K562 (cell line): ENCODE measurements around the gene CYP46A1. TPM values are rescaled to one million over a fixed set of nuclear protein-coding genes. Genes with fewer than 3 reads are reported as not detected.

Experiments
- ATAC-seq: fragments of 200-7000 bp; cut with Tn5 transposase; 3 replicates; pipeline ENCODE4 v1.9.1; 2020; ENCODE audit warnings: moderate library complexity
- BruUV-seq: library from RNA; stranded (reverse); fragments of 400-500 nt; replicated peaks from 2 replicates; lab custom pipeline; 2021; lab: Mats Ljungman, UMichigan
- CTCF ChIA-PET: fragments of 300-600 bp; formaldehyde crosslinking; extraction: SDS; loops from one replicate; lab custom pipeline; 2021; ENCODE audit warnings: low intra/inter-chr PET ratio; lab: Yijun Ruan, JAX
- POLR2A ChIA-PET: fragments of 300-600, 350-650 bp; sonication (Branson Sonifier 250); formaldehyde crosslinking; extraction: SDS; loops from one replicate; lab custom pipeline; 2021; ENCODE audit warnings: antibody characterized with exemption, inconsistent platforms; lab: Yijun Ruan, JAX
- DNase-seq, 4 experiments: peaks; one replicate each; pipeline versions ENCODE4 v3.0.0 to v3.0.0-alpha.2; 2011 to 2018; ENCODE audit warnings: low spot score in 3 of 4, mixed read lengths in 3 of 4; ENCODE audit errors: extremely low read depth in 1 of 4
- FAIRE-seq: peaks from 2 replicates; lab custom pipeline; 2011; peaks lifted over from hg19 to GRCh38; lab: Jason Lieb, UNC
- H2AFZ ChIP-seq: 2 replicates; pipeline ENCODE4 v1.6.0; 2011; ENCODE audit warnings: low read depth, low read length, control low read depth, inconsistent platforms
- H3K27ac ChIP-seq: fragments of 200-600 bp; 3 replicates; pipeline ENCODE4 v1.8.0; 2011; ENCODE audit warnings: low read depth, mild to moderate bottlenecking, control low read depth, inconsistent platforms, low read length, moderate library complexity, mixed read lengths; ENCODE audit errors: extremely low read depth
- H3K27me3 ChIP-seq, 2 experiments: fragments of 300-600 bp in 1 of 2; 2 replicates in 1 of 2; 3 replicates in 1 of 2; pipeline versions ENCODE4 v1.6.0 to v1.8.0; 2011; ENCODE audit warnings: inconsistent platforms in 2 of 2, low read length in 2 of 2, mild to moderate bottlenecking in 1 of 2, mixed read lengths in 1 of 2, moderate library complexity in 1 of 2; ENCODE audit not compliant: control insufficient read depth in 2 of 2, insufficient read depth in 2 of 2
- H3K36me3 ChIP-seq: fragments of 300-600 bp; 3 replicates; pipeline ENCODE4 v1.8.0; 2011; ENCODE audit warnings: mild to moderate bottlenecking, low read length, inconsistent platforms; ENCODE audit not compliant: control insufficient read depth, insufficient read depth
- H3K4me1 ChIP-seq, 2 experiments: fragments of 200-600 bp in 1 of 2; replicated peaks in 1 of 2; 2 replicates in 1 of 2; 3 replicates in 1 of 2; pipeline versions ENCODE4 v1.5.1 to v1.8.0; 2011; ENCODE audit warnings: inconsistent platforms in 2 of 2, low read length in 2 of 2, mild to moderate bottlenecking in 1 of 2, mixed read lengths in 1 of 2, moderate library complexity in 1 of 2; ENCODE audit not compliant: control insufficient read depth in 2 of 2, insufficient read depth in 2 of 2
- H3K4me2 ChIP-seq: 2 replicates; pipeline ENCODE4 v1.6.1; 2011; ENCODE audit warnings: low read length, control low read depth, inconsistent platforms, mixed read lengths; ENCODE audit not compliant: insufficient read depth
- H3K4me3 ChIP-seq: fragments of 200-600 bp; sonication (generic), shearing (Covaris generic); 2 replicates; pipeline ENCODE4 v1.5.1; 2016; ENCODE audit warnings: control low read depth, inconsistent platforms
- H3K79me2 ChIP-seq: fragments of 200-600 bp; 3 replicates; pipeline ENCODE4 v1.8.0; 2011; ENCODE audit warnings: low read length, inconsistent platforms; ENCODE audit not compliant: control insufficient read depth, insufficient read depth
- H3K9ac ChIP-seq, 2 experiments: 2 replicates each; pipeline versions ENCODE4 v1.6.0 to v1.6.1; 2011; ENCODE audit warnings: low read depth in 2 of 2, low read length in 2 of 2, control low read depth in 1 of 2, inconsistent platforms in 1 of 2, mild to moderate bottlenecking in 1 of 2, mixed read lengths in 1 of 2; ENCODE audit not compliant: insufficient read depth in 1 of 2
- H3K9me1 ChIP-seq: one replicate; pipeline ENCODE4 v1.6.0; 2011; ENCODE audit warnings: inconsistent platforms, mild to moderate bottlenecking, low read length, moderate library complexity; ENCODE audit not compliant: control insufficient read depth, insufficient read depth
- H3K9me3 ChIP-seq: replicated peaks from 2 replicates; pipeline ENCODE4 v1.5.1; 2011; ENCODE audit warnings: low read depth, low read length, inconsistent platforms; ENCODE audit not compliant: control insufficient read depth, insufficient read depth
- H4K20me1 ChIP-seq: replicated peaks from 2 replicates; pipeline ENCODE4 v1.6.1; 2011; ENCODE audit warnings: low read length, inconsistent platforms, mixed read lengths; ENCODE audit not compliant: control insufficient read depth, insufficient read depth
- EHMT2 ChIP-seq: fragments of 450-650 bp; IDR thresholded peaks from 2 replicates; pipeline ENCODE4 v1.6.1; 2018; ENCODE audit warnings: antibody characterized with exemption
- SIN3A ChIP-seq, 2 experiments: fragments of 150-350 bp in 1 of 2; IDR thresholded peaks; 2 replicates each; pipeline ENCODE4 v1.6.1; 2011 to 2016; ENCODE audit warnings: borderline replicate concordance in 2 of 2, low read depth in 2 of 2, low read length in 2 of 2, mild to moderate bottlenecking in 2 of 2, moderate library complexity in 2 of 2; ENCODE audit not compliant: control insufficient read depth in 1 of 2
- WGBS: fragments of 100-300 bp; shearing (Covaris generic); methylation state at CpG from one replicate; pipeline ENCODE4 v1.1.6; 2016; ENCODE audit warnings: low coverage, mixed read lengths; ENCODE audit not compliant: insufficient coverage; ENCODE audit errors: missing lambda C conversion rate; 5-methylcytosine and 5-hydroxymethylcytosine counted together
- in situ Hi-C: fragments of 300-500 bp; cut with MboI; formaldehyde crosslinking; loops from 4 replicates; pipeline ENCODE4 v1.15.0; 2018; ENCODE audit warnings: inconsistent platforms, mixed read lengths
- intact Hi-C: fragments of 100-400 bp; cut with micrococcal nuclease; formaldehyde crosslinking; loops from 2 replicates; pipeline ENCODE4 v1.14.2; 2022
- polyA plus RNA-seq, 8 experiments: library from polyadenylated mRNA; depleted of rRNA in 4 of 8; stranded (reverse) in 5 of 8; unstranded in 3 of 8; fragments of >200 nt; fragmentation: Nextera tagmentation in 2 of 8; fragmentation: Illumina TruSeq in 1 of 8; extraction: Ambion mirVana in 2 of 8; extraction: Trizol in 1 of 8; gene quantifications; 2 replicates each; pipeline versions ENCODE4 v1.2.1 to v1.2.3, GENCODE V29; 2011 to 2014; ENCODE audit warnings: inconsistent platforms in 1 of 8, missing spikeins in 1 of 8
- total RNA-seq, 7 experiments: library from RNA; depleted of rRNA in 6 of 7; stranded (reverse); fragments of >200 nt in 6 of 7; fragmentation: Illumina TruSeq in 2 of 7; extraction: Trizol in 2 of 7; gene quantifications; 2 replicates each; pipeline versions ENCODE4 v1.2.1 to v1.2.3, GENCODE V29; 2011 to 2021; ENCODE audit warnings: low replicate concordance in 1 of 7

Gene CYP46A1
- total and polyA plus RNA-seq, 9 of the 15 experiments (the other 6 are each of a cell fraction or from before 2014, with no cell fraction given), result not detected

GRCh38 chr14:99731547-99732435, 47.7 kb downstream of the CYP46A1 start:
- in situ Hi-C loops, result no loop called here
- no peak for TF ChIP-seq EHMT2
- no peak for TF ChIP-seq SIN3A (IDR thresholded peaks at IDR 0.05; ENCODE audit: borderline replicate concordance in 2 of 2, control insufficient read depth in 1 of 2, low read depth in 2 of 2, low read length in 2 of 2)
- TF ChIP-seq, all 486 proteins: peak for 0
- Histone ChIP-seq H3K4me3 (no peak overlapping the region), H3K27ac (no peak overlapping the region), H3K9ac (no peak overlapping the region), H4K20me1 (no peaks in the 10 kb centered on the region; the same call in 1 of the 2 replicates), H3K4me2 (no peak overlapping the region), H2AFZ (no peak overlapping the region), H3K36me3 (no peaks in the 10 kb centered on the region), H3K27me3 (peaks cover 0 to 67% of the 10 kb centered on the region in 2 experiments; a peak in 3 of 5 replicates), H3K9me1 (no peaks in the 10 kb centered on the region), H3K79me2 (no peaks in the 10 kb centered on the region), H3K4me1 (peaks cover 0 to 25% of the 10 kb centered on the region in 2 experiments; a peak in 1 of 5 replicates), H3K9me3 (no peaks in the 10 kb centered on the region)
- no peak for DNase-seq
- WGBS, result 2% methylated on average over 21 of the region's 32 CpGs
- POLR2A ChIA-PET, result no interaction called here
- intact Hi-C loops, result no loop called here
- FAIRE-seq, result no peak
- peak; percentile 70 for ATAC-seq
- CTCF ChIA-PET, result no interaction called here
- BruUV-seq, result no TSS peak
